ENCODE measurements around the gene SLC35F6.
"Not testable (repeated sequence)": the region's sequence is repeated elsewhere in the genome, so short reads cannot be mapped to it uniquely, and the experiment has no call there.

SLC35F6 gene

GRCh38 chr2:26785431-26786206 is 21.5 kb downstream of the SLC35F6 start, which contains the start of gene CENPA:
Gene CENPA (plus strand): TSS chr2:26786056. CDS start chr2:26786197, 141 bp downstream.
- peak; percentile 98 for DNase-seq

DNA sequence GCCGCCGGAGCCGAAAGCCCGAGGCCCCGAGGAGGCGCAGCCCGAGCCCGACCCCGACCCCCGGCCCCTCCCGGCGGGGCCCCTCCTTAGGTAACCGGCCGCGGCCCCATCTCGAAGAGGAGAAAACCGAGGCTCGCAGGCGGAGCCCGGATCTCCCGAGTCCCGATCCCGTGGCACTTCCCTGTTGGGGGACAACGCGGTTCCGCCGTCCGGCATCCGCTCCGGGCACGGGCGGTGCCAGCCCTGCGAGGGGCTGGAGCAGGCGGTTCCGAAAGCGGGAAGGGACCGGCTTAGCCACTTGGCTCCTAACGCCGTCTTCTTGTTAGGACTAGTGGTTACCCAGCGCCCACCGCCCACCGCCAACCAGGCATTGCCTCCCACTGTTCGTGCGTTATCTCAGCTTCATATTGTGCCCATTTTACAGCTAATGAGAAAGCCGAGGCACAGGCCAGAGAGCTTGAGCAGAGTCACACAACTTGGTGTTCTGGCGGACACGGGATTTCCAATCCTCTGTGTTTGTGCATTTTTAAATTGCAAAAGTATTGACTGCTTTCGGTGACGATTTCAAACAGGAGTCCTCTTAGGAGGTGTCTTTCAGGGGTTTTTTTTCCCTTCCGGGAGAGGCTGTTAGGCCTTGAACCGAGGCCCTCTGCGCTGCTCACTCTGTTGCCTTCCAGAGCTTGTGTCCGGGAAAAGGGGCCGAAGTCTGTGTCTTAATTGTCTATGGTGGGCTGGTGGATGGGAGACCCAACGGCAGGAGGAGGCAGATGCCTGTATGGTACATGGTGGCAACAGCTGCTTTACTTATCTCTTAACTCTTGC is 22.3 kb downstream of the SLC35F6 start:
- no peak for DNase-seq

- DNase-seq: no peak
Measured at GRCh38 chr2:26792720-26793119, 28.6 kb downstream of the SLC35F6 start.

- DNase-seq: no peak
Measured at GRCh38 chr2:26793518-26793917, 29.4 kb downstream of the SLC35F6 start.

GRCh38 chr2:26795135-26795534 is 31.1 kb downstream of the SLC35F6 start:
- not testable (repeated sequence) for DNase-seq

DNA sequence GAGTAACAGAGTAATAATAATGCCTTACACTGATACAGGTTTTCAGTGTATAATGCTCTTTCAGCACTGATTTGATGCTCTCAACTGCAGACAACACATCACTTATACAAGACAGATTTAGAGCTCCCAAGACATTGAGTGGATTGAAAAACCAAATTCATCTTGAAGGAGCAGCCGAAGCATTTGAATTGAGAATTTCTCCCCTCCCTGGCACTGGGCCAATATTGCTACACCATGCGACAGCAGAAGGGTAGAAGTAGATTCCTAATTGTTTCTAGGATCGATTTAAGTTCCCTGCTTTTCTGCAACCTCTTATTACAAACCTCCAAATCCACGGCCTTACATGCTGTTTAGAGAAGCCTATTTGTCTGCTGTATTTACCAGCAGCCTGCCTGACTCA is 37.2 kb downstream of the SLC35F6 start:
- DNase-seq: peak; percentile 74

- DNase-seq: no peak
Measured at GRCh38 chr2:26801796-26802195, 37.7 kb downstream of the SLC35F6 start.

GRCh38 chr2:26805241-26805676 is 41.2 kb downstream of the SLC35F6 start:
- DNase-seq: no peak

DNA sequence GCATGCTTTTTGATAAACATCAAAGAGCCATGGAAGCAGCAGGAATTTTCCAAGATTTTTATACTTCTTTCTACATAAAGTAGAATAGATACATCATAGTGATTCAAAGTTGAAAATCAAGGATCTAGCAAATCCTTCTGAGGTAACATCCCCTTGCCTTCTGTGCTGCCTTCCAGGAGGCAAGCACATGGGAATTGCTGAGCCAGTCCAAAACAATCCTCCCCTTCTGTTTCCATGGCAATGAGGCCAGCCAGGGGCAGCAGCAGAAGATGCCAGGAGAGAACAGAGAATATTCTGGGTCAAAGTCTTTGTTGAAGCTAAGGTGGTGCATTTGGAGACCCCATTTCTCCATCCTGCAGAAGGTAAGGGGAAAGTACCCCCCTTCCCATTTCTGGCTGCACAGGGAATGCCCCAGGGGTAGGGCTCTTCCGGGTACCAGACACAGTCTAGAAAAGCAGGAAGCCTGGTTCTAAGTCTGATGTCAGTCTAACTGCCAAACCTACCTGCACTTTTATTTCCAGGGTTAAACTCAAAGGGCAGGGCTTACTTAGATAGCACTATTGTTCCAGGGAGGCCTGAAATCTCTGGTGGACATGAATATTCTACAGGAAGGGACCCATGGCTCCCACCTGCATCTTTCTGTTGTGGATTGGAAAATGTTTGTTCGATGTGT is 43.8 kb downstream of the SLC35F6 start:
- peak; percentile 60 for DNase-seq

DNA sequence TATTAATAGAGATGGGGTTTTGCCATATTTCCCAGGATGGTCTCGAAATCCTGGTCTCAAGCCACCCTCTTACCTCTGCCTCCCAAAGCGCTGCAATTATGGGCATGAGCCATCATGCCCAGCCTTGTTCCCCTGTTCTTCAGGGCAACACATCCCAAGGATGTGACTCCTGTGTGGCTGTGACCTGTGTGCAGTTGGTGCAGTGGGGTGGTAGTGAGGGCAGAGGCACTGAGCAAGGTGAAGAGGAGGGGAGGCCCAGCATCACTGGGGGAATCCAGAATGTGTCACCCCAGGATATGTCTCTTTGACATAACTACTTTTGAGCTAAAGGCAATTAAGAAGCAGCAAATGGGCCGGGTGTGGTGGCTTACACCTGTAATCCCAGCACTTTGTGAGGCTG is 45.1 kb downstream of the SLC35F6 start:
- DNase-seq: no peak

DNA sequence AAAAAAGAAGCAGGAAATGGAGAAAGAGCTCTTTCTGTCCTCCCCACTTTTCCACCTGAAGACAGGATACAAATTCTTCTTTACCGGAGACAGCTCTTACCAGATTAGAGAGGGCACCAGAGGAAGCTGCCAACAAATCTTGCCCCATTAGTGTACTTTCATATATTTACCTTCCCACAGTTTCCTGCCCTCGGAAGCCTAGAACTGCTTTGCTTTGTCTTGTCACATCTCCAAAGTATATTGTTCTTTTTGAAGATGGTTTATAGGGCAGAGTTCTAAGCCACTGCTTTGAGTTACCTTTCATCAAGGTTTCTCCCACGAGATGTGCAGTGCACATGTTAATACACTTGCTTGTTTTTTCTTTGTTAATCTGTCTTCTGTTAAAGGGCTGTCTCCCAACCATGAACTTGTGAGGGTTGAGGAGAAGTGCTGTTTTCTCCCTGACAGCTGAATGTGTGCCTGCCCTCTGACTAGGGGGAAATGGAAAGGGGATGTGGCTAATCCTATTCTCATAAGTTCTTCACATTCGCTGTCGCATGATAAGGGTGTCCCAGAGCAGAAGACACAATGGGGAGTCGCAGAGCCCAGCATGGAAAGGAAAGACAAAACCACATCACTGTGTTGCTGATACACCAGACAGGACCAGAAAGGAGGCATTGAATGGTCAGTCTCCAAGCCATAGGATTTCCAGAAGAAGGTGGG is 45.9 kb downstream of the SLC35F6 start:
- no peak for DNase-seq

- DNase-seq: no peak
Measured at GRCh38 chr2:26811261-26811660, 47.2 kb downstream of the SLC35F6 start.

- DNase-seq: no peak
Measured at GRCh38 chr2:26811791-26812694, 48.0 kb downstream of the SLC35F6 start.

DNA sequence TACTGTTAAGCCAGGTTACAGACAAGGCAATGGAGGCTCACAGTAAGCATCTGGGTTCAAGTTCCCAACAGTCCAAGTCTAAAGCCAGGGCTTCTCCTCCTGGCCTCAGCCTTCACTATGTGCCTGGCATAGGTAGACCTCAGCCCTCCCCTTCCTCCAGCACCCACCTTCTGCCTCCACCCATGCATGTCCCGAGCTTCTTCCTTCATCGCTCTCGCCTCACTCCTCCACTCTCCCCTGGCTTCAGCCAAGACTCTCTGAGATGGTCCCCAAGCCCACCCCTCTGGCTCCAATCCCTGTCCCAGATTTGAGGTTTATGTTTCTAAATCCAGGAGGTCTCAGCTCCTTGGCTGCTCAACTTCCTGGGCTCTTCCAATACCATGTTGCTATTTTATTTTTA is 48.6 kb downstream of the SLC35F6 start:
- DNase-seq: no peak

GRCh38 chr2:26814072-26814765 is 50.1 kb downstream of the SLC35F6 start:
- DNase-seq: not testable (repeated sequence)

GRCh38 chr2:26816893-26817292 is 52.8 kb downstream of the SLC35F6 start:
- no peak for DNase-seq

- DNase-seq: no peak
Measured at GRCh38 chr2:26818255-26818654, 54.2 kb downstream of the SLC35F6 start.

DNA sequence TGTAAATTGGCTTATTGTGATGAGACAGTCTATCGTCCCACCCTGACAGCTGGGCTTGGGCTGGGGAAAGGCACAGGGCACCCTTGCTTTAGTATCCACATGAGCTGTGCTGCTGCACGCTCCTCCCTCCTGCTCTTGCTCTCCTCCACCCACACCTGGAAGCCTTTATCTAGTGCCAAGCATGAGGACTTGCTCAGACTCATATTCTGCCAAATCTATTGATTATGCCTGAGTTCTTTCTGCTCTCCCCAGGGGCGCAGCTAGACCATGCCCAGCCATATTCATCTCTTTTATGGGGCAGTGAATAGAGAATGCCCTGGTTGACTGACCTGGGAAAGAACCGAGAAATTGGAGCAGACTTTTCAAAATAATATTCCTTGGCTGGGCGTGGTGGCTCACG is 54.9 kb downstream of the SLC35F6 start:
- DNase-seq: no peak

GRCh38 chr2:26820932-26821331 is 56.8 kb downstream of the SLC35F6 start:
- DNase-seq: no peak

DNA sequence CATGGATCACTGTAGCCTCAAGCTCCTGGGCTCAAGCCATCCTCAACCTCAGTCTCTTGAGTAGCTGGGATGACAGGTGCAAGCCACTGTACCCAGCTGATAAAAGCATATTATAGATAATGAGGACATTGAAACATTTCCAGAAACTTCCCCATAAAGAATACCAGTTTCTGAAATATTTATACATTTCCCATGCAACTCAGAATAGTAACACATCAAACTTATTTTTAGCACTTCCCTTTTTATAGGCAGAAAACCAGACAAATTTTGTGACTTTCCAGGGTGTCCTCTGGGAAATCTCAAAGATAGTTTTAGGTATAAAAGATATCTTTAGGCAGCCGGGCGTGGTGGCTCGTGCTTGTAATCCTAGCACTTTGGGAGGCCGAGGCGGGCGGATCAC is 58.8 kb downstream of the SLC35F6 start:
- DNase-seq: no peak
